Measurements from ENCODE around the gene LMOD1.
"Not testable (repeated sequence)": the region's sequence is repeated elsewhere in the genome, so short reads cannot be mapped to it uniquely, and the experiment has no call there.

The LMOD1 gene

GRCh38 chr1:201944002-201944401 lies 2.3 kb downstream of the LMOD1 start:
- TF ChIP-seq, protein P1, sequence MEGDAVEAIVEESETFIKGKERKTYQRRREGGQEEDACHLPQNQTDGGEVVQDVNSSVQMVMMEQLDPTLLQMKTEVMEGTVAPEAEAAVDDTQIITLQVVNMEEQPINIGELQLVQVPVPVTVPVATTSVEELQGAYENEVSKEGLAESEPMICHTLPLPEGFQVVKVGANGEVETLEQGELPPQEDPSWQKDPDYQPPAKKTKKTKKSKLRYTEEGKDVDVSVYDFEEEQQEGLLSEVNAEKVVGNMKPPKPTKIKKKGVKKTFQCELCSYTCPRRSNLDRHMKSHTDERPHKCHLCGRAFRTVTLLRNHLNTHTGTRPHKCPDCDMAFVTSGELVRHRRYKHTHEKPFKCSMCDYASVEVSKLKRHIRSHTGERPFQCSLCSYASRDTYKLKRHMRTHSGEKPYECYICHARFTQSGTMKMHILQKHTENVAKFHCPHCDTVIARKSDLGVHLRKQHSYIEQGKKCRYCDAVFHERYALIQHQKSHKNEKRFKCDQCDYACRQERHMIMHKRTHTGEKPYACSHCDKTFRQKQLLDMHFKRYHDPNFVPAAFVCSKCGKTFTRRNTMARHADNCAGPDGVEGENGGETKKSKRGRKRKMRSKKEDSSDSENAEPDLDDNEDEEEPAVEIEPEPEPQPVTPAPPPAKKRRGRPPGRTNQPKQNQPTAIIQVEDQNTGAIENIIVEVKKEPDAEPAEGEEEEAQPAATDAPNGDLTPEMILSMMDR (IDR thresholded peaks at IDR 0.05; ENCODE audit: borderline replicate concordance, extremely low read depth, low read length, poor library complexity, severe bottlenecking), result no peak
- no peak for TF ChIP-seq EZH2 (IDR thresholded peaks at IDR 0.05; ENCODE audit: borderline replicate concordance, low read depth, low read length, severe bottlenecking)

DNA sequence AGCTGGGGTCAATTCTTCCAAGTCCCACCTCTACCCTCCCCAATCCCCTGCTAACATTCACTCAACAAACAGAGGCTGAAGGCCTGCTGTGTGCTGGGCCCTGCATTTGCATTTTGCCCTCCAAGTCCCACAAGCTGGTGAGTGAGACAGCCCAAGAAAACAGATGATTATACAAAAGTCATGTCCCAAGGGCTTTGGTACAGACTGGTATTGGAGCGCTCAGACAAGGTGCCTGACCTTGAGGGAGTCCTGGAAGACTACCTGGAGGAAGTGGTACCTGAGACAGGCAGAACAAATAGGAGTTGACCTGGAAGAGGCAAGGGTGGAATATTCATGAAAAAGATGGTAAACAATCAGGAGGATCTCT lies 4.2 kb downstream of the LMOD1 start:
- TF ChIP-seq, protein P1 (IDR thresholded peaks at IDR 0.05; ENCODE audit: borderline replicate concordance, extremely low read depth, low read length, poor library complexity, severe bottlenecking), result no peak
- no peak for TF ChIP-seq EZH2 (IDR thresholded peaks at IDR 0.05; ENCODE audit: borderline replicate concordance, low read depth, low read length, severe bottlenecking)
- H2AFZ ChIP-seq (ENCODE audit: low read depth, low read length), result no peak overlapping the region
- peaks cover 23% of the 10 kb centered on the region for H3K27me3 ChIP-seq (ENCODE audit: insufficient read depth, low read length, poor library complexity)
- 0 out of 2 replicates have a peak, but pooled peaks cover 5% of the 10 kb centered on the region for H4K20me1 ChIP-seq (ENCODE audit: insufficient read depth, low read length)
- H3K79me2 ChIP-seq (ENCODE audit: insufficient read depth, low read length), result no peaks in the 10 kb centered on the region
- ATAC-seq (ENCODE audit: insufficient read depth, low read depth) (no peak), DNase-seq (no peak)
- no peak overlapping the region for H3K9ac ChIP-seq (ENCODE audit: low read depth, low read length)
- no peak overlapping the region for H3K27ac ChIP-seq (ENCODE audit: low read length)
- H3K36me3 ChIP-seq (ENCODE audit: insufficient read depth, low read length), result no peaks in the 10 kb centered on the region
- no peak overlapping the region for H3K4me2 ChIP-seq (ENCODE audit: insufficient read depth, low read length)
- no peak overlapping the region for H3K4me3 ChIP-seq (ENCODE audit: low read depth in 1 of 2, low read length in 2 of 2)
- H3K9me3 ChIP-seq (ENCODE audit: insufficient read depth, low read length, severe bottlenecking), result no peaks in the 10 kb centered on the region
- H3K4me1 ChIP-seq (ENCODE audit: insufficient read depth, low read length), result no peaks in the 10 kb centered on the region

More at GRCh38 chr1:201944002-201944401, 2.3 kb downstream of the LMOD1 start:
- no peaks in the 10 kb centered on the region for H3K36me3 ChIP-seq (ENCODE audit: insufficient read depth, low read length)
- no peak overlapping the region for H3K4me2 ChIP-seq (ENCODE audit: insufficient read depth, low read length)
- no peak overlapping the region for H3K4me3 ChIP-seq (ENCODE audit: low read depth in 1 of 2, low read length in 2 of 2)
- H3K27ac ChIP-seq (ENCODE audit: low read length), result no peak overlapping the region
- no peak overlapping the region for H2AFZ ChIP-seq (ENCODE audit: low read depth, low read length)
- peaks cover 28% of the 10 kb centered on the region for H3K27me3 ChIP-seq (ENCODE audit: insufficient read depth, low read length, poor library complexity)
- H3K9me3 ChIP-seq (ENCODE audit: insufficient read depth, low read length, severe bottlenecking), result no peaks in the 10 kb centered on the region
- ATAC-seq (ENCODE audit: insufficient read depth, low read depth) (no peak), DNase-seq (no peak)
- H3K79me2 ChIP-seq (ENCODE audit: insufficient read depth, low read length), result no peaks in the 10 kb centered on the region
- no peak overlapping the region for H3K9ac ChIP-seq (ENCODE audit: low read depth, low read length)
- H4K20me1 ChIP-seq (ENCODE audit: insufficient read depth, low read length), result 0 out of 2 replicates have a peak, but pooled peaks cover 5% of the 10 kb centered on the region
- no peaks in the 10 kb centered on the region for H3K4me1 ChIP-seq (ENCODE audit: insufficient read depth, low read length)

- ATAC-seq (ENCODE audit: insufficient read depth, low read depth), result no peak
- no peak overlapping the region for H2AFZ ChIP-seq (ENCODE audit: low read depth, low read length)
- no peak for DNase-seq
- H3K9ac ChIP-seq (ENCODE audit: low read depth, low read length), result no peak overlapping the region
- no peaks in the 10 kb centered on the region for H3K36me3 ChIP-seq (ENCODE audit: insufficient read depth, low read length)
- H3K4me2 ChIP-seq (ENCODE audit: insufficient read depth, low read length), result no peak overlapping the region
- 0 out of 2 replicates have a peak, but pooled peaks cover 5% of the 10 kb centered on the region for H4K20me1 ChIP-seq (ENCODE audit: insufficient read depth, low read length)
- no peak overlapping the region for H3K4me3 ChIP-seq (ENCODE audit: low read depth in 1 of 2, low read length in 2 of 2)
- TF ChIP-seq, protein P1 (IDR thresholded peaks at IDR 0.05; ENCODE audit: borderline replicate concordance, extremely low read depth, low read length, poor library complexity, severe bottlenecking), result no peak
- TF ChIP-seq EZH2 (IDR thresholded peaks at IDR 0.05; ENCODE audit: borderline replicate concordance, low read depth, low read length, severe bottlenecking), result no peak
- H3K9me3 ChIP-seq (ENCODE audit: insufficient read depth, low read length, severe bottlenecking), result no peaks in the 10 kb centered on the region
- no peaks in the 10 kb centered on the region for H3K79me2 ChIP-seq (ENCODE audit: insufficient read depth, low read length)
- H3K27ac ChIP-seq (ENCODE audit: low read length), result no peak overlapping the region
- H3K4me1 ChIP-seq (ENCODE audit: insufficient read depth, low read length), result no peaks in the 10 kb centered on the region
- H3K27me3 ChIP-seq (ENCODE audit: insufficient read depth, low read length, poor library complexity), result peaks cover 19% of the 10 kb centered on the region
Measured at GRCh38 chr1:201941420-201942128, 4.8 kb downstream of the LMOD1 start.

DNA sequence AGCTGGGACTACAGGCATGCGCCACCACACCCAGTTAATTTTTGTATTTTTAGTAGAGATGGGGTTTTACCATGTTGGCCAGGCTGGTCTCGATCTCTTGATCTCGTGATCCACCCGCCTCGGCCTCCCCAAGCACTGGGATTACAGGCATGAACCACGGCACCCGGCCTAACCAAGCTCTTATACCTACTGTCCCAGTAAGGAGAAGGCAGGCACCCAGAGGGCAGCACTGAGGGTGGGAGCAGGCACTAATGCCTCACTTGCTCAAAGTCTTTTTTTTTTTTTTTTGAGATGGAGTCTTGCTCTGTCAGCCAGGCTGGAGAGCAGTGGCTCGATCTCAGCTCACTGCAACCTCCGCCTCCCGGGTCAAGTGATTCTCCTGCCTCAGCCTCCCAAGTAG lies 6.0 kb downstream of the LMOD1 start:
- not testable (repeated sequence) for H3K4me1 ChIP-seq (ENCODE audit: insufficient read depth, low read length); H3K9ac ChIP-seq (ENCODE audit: low read depth, low read length); H3K27me3 ChIP-seq (ENCODE audit: insufficient read depth, low read length, poor library complexity); H2AFZ ChIP-seq (ENCODE audit: low read depth, low read length); ATAC-seq (ENCODE audit: insufficient read depth, low read depth); H4K20me1 ChIP-seq (ENCODE audit: insufficient read depth, low read length); H3K4me2 ChIP-seq (ENCODE audit: insufficient read depth, low read length); H3K79me2 ChIP-seq (ENCODE audit: insufficient read depth, low read length); DNase-seq; H3K36me3 ChIP-seq (ENCODE audit: insufficient read depth, low read length); H3K4me3 ChIP-seq (ENCODE audit: low read depth in 1 of 2, low read length in 2 of 2); H3K9me3 ChIP-seq (ENCODE audit: insufficient read depth, low read length, severe bottlenecking); H3K27ac ChIP-seq (ENCODE audit: low read length)

All from DND-41 (cell line).